Nephron (organoid): Measurements from ENCODE around the gene ZSWIM4.
A peak's percentile ranks its signal among the peaks of the same experiment; 100 is the strongest.

Experiments used
- H3K27ac Mint-ChIP-seq, 3 experiments: 2 replicates each; pipeline ENCODE4 v1.8.0; 2020; ENCODE audit warnings: mixed read lengths in 3 of 3, mild to moderate bottlenecking in 2 of 3, moderate library complexity in 1 of 3
- H3K27me3 Mint-ChIP-seq: 2 replicates; pipeline ENCODE4 v1.8.0; 2021; ENCODE audit warnings: low read depth, mild to moderate bottlenecking, moderate library complexity, mixed read lengths
- H3K36me3 Mint-ChIP-seq: 2 replicates; pipeline ENCODE4 v1.8.0; 2020; ENCODE audit warnings: low read depth, mixed read lengths
- H3K4me1 Mint-ChIP-seq: 2 replicates; pipeline ENCODE4 v1.8.0; 2020; ENCODE audit warnings: mixed read lengths
- H3K4me3 Mint-ChIP-seq, 3 experiments: 2 replicates each; pipeline ENCODE4 v1.8.0; 2020; ENCODE audit warnings: mild to moderate bottlenecking in 3 of 3, mixed read lengths in 3 of 3, moderate library complexity in 2 of 3
- H3K9me3 Mint-ChIP-seq: 2 replicates; pipeline ENCODE4 v1.8.0; 2020; ENCODE audit warnings: mixed read lengths
- CTCF ChIP-seq, 3 experiments: fragments of 200-600 bp; sonication (generic); IDR thresholded peaks; one replicate each; pipeline ENCODE4 v1.5.0; 2021; ENCODE audit warnings: antibody characterized with exemption in 3 of 3; ENCODE audit not compliant: unreplicated experiment in 3 of 3

ZSWIM4 gene

GRCh38 chr19:13847407-13848339, 52.4 kb downstream of the ZSWIM4 start:
- Mint-ChIP-seq H3K4me3 (peak overlapping the region; percentile 68 to 79 (median 76)), H3K27me3 (peaks cover 4% of the 10 kb centered on the region), H3K4me1 (peaks cover 46% of the 10 kb centered on the region), H3K9me3 (no peaks in the 10 kb centered on the region), H3K36me3 (no peaks in the 10 kb centered on the region), H3K27ac (peak overlapping the region; percentile 97 to 99 (median 98))
- TF ChIP-seq CTCF (IDR thresholded peaks at IDR 0.05; ENCODE audit: unreplicated experiment in 3 of 3) = peak in 1 of 3 experiments; percentile 25

- Mint-ChIP-seq H3K27ac (peak overlapping the region; percentile 86 to 97 (median 96)), H3K27me3 (peaks cover 4% of the 10 kb centered on the region), H3K4me3 (peak overlapping the region; percentile 21 to 80 (median 43)), H3K36me3 (no peaks in the 10 kb centered on the region), H3K4me1 (peaks cover 46% of the 10 kb centered on the region), H3K9me3 (no peaks in the 10 kb centered on the region)
- TF ChIP-seq CTCF (IDR thresholded peaks at IDR 0.05; ENCODE audit: unreplicated experiment in 3 of 3) = no peak
Observed at GRCh38 chr19:13848340-13848677, 53.1 kb downstream of the ZSWIM4 start.

- Mint-ChIP-seq H3K27ac (peak overlapping the region; percentile 86 to 97 (median 96)), H3K27me3 (peaks cover 4% of the 10 kb centered on the region), H3K4me3 (peak overlapping the region; percentile 72 to 80 (median 77)), H3K4me1 (peaks cover 46% of the 10 kb centered on the region), H3K36me3 (no peaks in the 10 kb centered on the region), H3K9me3 (no peaks in the 10 kb centered on the region)
- no peak for TF ChIP-seq CTCF (IDR thresholded peaks at IDR 0.05; ENCODE audit: unreplicated experiment in 3 of 3)
Observed at GRCh38 chr19:13848798-13849676, 53.8 kb downstream of the ZSWIM4 start.

GRCh38 chr19:13849991-13850909, 55.0 kb downstream of the ZSWIM4 start:
- Mint-ChIP-seq H3K36me3 (no peaks in the 10 kb centered on the region), H3K4me1 (peaks cover 38% of the 10 kb centered on the region), H3K27ac (peak overlapping the region; percentile 81 to 97 (median 96)), H3K4me3 (peak overlapping the region; percentile 31 to 73 (median 62)), H3K27me3 (peaks cover 4% of the 10 kb centered on the region), H3K9me3 (no peaks in the 10 kb centered on the region)
- no peak for TF ChIP-seq CTCF (IDR thresholded peaks at IDR 0.05; ENCODE audit: unreplicated experiment in 3 of 3)
